ENCODE measurements around the gene PI4KA. TPM values are rescaled to one million over a fixed set of nuclear protein-coding genes. Genes with fewer than 3 reads are reported as not detected.

Gene PI4KA
- total RNA-seq, 5 donors from 2014 or later (not counting 1 experiment from before 2014, with no cell fraction given), result 135 to 187 (median 143) TPM

DNA sequence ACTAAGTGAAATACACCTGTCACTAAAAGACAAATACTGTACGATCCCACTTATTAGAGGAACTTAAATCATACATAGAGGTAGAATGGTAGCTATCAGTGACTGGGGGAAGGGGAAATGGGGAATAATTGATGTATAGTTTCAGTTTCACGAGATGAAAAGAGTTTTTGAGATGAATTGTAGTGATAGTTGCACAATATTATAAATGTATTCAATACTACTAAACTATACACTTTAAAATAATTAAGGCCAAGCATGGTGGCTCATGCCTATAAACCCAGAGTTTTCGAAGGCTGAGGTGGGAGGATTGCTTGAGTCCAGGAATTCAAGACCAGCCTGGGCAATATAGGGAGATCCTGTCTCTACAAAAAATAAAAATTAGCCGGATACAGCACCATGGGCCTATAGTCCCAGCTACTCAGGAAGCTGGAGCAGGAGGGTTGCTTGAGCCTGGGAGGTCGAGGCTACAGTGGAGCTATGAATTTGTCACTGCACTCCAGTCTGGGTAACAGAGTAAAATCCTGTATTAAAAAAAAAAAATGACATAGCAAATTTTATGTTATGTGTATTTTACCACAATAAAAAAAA is 44.3 kb downstream of the PI4KA start:
- H3K27me3 ChIP-seq (replicated peaks in 1 of 2; ENCODE audit: control insufficient read depth in 2 of 2, extremely low read depth in 1 of 2, insufficient read depth in 2 of 2, low read length in 1 of 2), result no peaks in the 10 kb centered on the region
- POLR2A ChIA-PET, result no interaction called here
- no peaks in the 10 kb centered on the region for H3K9me3 ChIP-seq
- peaks cover 63% of the 10 kb centered on the region for H3K36me3 Mint-ChIP-seq
- no peaks in the 10 kb centered on the region for H3K27me3 Mint-ChIP-seq
- CTCF ChIA-PET, result no interaction called here
- H3K4me1 Mint-ChIP-seq, result peaks cover 8 to 13% (median 9%) of the 10 kb centered on the region in 3 donors
- no CpG with 5 or more reads among the region's 5 CpGs for WGBS (ENCODE audit: insufficient coverage)
- peaks cover 11 to 77% of the 10 kb centered on the region in 2 donors for H3K36me3 ChIP-seq (ENCODE audit: control insufficient read depth in 2 of 2, extremely low read depth in 1 of 2, insufficient read depth in 1 of 2, low read length in 1 of 2)
- no peak for DNase-seq
- ATAC-seq (replicated peaks in 1 of 4), result no peak
- H3K4me1 ChIP-seq (ENCODE audit: control insufficient read depth in 1 of 2, extremely low read depth in 1 of 2, insufficient read depth in 2 of 2, low read length in 2 of 2), result peaks cover 5 to 6% of the 10 kb centered on the region in 2 experiments
- no peak overlapping the region for H3K4me3 ChIP-seq (ENCODE audit: control insufficient read depth in 1 of 2, extremely low read depth in 1 of 2, low read length in 1 of 2)
- H3K27ac Mint-ChIP-seq, result no peak overlapping the region
- H3K4me3 Mint-ChIP-seq, result no peak overlapping the region
- H3K27ac ChIP-seq (ENCODE audit: low read length), result no peak overlapping the region
- H3K9me3 Mint-ChIP-seq, result no peaks in the 10 kb centered on the region

DNA sequence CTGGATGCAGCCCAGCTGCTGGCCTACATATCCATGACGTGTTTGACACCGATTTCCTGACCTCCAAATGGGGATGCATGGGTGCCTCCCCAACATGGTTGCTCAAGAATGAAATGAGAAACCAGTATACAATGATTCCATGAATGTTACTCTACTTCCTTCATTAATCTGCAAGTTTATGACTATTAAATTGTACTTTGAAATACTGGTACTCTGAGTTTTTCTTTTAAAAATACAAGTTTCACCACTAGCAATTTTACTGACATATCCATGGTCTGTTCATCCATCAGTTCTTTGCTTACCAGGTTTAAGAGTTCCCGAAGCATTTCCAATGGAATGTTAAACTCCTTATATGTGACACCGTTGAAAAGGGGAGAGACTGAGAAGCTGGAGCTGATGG is 45.6 kb downstream of the PI4KA start:
- ChIA-PET POLR2A (interaction anchor here in 1 of 2 donors (0.5 kb wide), 1 partner anchor 9 kb away, joined by 3 read pairs; no protein-coding TSS in a partner anchor), CTCF (no interaction called here)
- Mint-ChIP-seq H3K36me3 (peaks cover 59% of the 10 kb centered on the region), H3K4me3 (no peak overlapping the region), H3K9me3 (no peaks in the 10 kb centered on the region), H3K27me3 (no peaks in the 10 kb centered on the region), H3K4me1 (peaks cover 8 to 13% (median 12%) of the 10 kb centered on the region in 3 donors), H3K27ac (no peak overlapping the region)
- Histone ChIP-seq H3K36me3 (ENCODE audit: control insufficient read depth in 2 of 2, extremely low read depth in 1 of 2, insufficient read depth in 1 of 2, low read length in 1 of 2) (peaks cover 11 to 74% of the 10 kb centered on the region in 2 donors), H3K4me3 (ENCODE audit: control insufficient read depth in 1 of 2, extremely low read depth in 1 of 2, low read length in 1 of 2) (no peak overlapping the region), H3K9me3 (no peaks in the 10 kb centered on the region), H3K27ac (ENCODE audit: low read length) (no peak overlapping the region), H3K4me1 (ENCODE audit: control insufficient read depth in 1 of 2, extremely low read depth in 1 of 2, insufficient read depth in 2 of 2, low read length in 2 of 2) (peaks cover 5 to 6% of the 10 kb centered on the region in 2 experiments), H3K27me3 (replicated peaks in 1 of 2; ENCODE audit: control insufficient read depth in 2 of 2, extremely low read depth in 1 of 2, insufficient read depth in 2 of 2, low read length in 1 of 2) (no peaks in the 10 kb centered on the region)
- no peak for DNase-seq
- no peak for ATAC-seq (replicated peaks in 1 of 4)
- 100% methylated on average over 2 of the region's 4 CpGs for WGBS (ENCODE audit: insufficient coverage)

DNA sequence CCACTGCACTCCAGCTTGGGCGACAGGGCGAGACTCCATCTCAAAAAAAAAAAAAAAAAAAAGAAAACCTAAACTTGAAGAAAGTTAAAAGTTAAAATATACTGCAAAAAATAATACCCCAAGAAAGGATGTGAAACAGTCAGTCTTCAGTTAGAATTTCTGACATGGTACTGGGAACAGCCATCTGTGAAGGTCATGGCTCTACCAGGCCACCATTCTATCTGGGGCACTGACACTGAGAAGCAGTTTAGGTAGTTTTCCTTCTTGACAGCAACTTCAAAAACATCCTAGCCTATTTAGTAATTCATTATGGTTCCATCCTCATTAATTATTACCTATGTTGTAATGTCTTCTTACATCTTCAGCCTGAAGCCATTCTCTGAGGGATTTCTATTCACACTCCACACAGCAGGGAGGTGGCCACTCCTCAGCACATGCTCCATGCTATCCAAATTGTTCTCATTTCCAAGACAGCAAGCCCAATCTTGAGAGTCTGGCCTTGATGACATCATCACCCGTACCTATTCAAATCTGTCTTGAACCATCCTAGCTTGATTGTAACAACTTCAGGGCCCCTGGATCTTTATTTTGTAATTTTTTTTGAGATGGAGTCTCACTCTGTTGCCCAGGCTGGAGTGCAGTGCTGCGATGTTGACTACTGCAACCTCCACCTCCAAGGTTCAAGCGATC is 46.5 kb downstream of the PI4KA start:
- peaks cover 13 to 73% of the 10 kb centered on the region in 2 donors for H3K36me3 ChIP-seq (ENCODE audit: control insufficient read depth in 2 of 2, extremely low read depth in 1 of 2, insufficient read depth in 1 of 2, low read length in 1 of 2)
- Mint-ChIP-seq H3K9me3 (no peaks in the 10 kb centered on the region), H3K27me3 (no peaks in the 10 kb centered on the region), H3K4me3 (no peak overlapping the region), H3K27ac (peak overlapping the region in 1 of 2 donors; percentile 94), H3K36me3 (peaks cover 63% of the 10 kb centered on the region), H3K4me1 (peaks cover 8 to 13% (median 12%) of the 10 kb centered on the region in 3 donors)
- CTCF ChIA-PET, result no interaction called here
- no peak overlapping the region for H3K27ac ChIP-seq (ENCODE audit: low read length)
- H3K4me3 ChIP-seq (ENCODE audit: control insufficient read depth in 1 of 2, extremely low read depth in 1 of 2, low read length in 1 of 2), result no peak overlapping the region
- no peak for DNase-seq
- peaks cover 5 to 6% of the 10 kb centered on the region in 2 experiments for H3K4me1 ChIP-seq (ENCODE audit: control insufficient read depth in 1 of 2, extremely low read depth in 1 of 2, insufficient read depth in 2 of 2, low read length in 2 of 2)
- no peaks in the 10 kb centered on the region for H3K27me3 ChIP-seq (replicated peaks in 1 of 2; ENCODE audit: control insufficient read depth in 2 of 2, extremely low read depth in 1 of 2, insufficient read depth in 2 of 2, low read length in 1 of 2)
- H3K9me3 ChIP-seq, result no peaks in the 10 kb centered on the region
- no peak for ATAC-seq (replicated peaks in 1 of 4)
- no CpG with 5 or more reads among the region's 5 CpGs for WGBS (ENCODE audit: insufficient coverage)
- POLR2A ChIA-PET, result interaction anchor here in 1 of 2 donors (0.5 kb wide), 1 partner anchor 10 kb away, joined by 3 read pairs; no protein-coding TSS in a partner anchor

DNA sequence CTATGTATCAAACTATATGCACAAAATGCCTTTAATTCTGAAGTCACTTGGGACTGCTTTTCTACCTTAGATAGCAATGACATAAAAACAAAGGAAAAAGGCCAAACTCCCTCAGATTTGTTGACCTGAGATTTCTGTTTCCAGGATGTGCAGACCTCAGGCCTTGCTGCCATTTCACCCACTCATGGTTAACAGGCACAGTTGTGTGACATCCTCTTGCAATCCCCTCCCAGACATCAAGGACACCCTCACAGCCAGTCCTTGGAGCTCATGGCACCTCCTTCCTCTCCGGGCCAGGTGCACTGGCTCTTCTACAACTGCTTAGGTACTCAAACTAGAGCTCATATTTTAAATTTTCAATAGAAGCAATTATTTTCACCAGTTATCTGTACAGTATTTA is 47.4 kb downstream of the PI4KA start:
- no peaks in the 10 kb centered on the region for H3K27me3 Mint-ChIP-seq
- Histone ChIP-seq H3K36me3 (ENCODE audit: control insufficient read depth in 2 of 2, extremely low read depth in 1 of 2, insufficient read depth in 1 of 2, low read length in 1 of 2) (peaks cover 12 to 73% of the 10 kb centered on the region in 2 donors), H3K4me1 (ENCODE audit: control insufficient read depth in 1 of 2, extremely low read depth in 1 of 2, insufficient read depth in 2 of 2, low read length in 2 of 2) (peaks cover 5 to 6% of the 10 kb centered on the region in 2 experiments), H3K9me3 (no peaks in the 10 kb centered on the region), H3K4me3 (ENCODE audit: control insufficient read depth in 1 of 2, extremely low read depth in 1 of 2, low read length in 1 of 2) (no peak overlapping the region), H3K27me3 (replicated peaks in 1 of 2; ENCODE audit: control insufficient read depth in 2 of 2, extremely low read depth in 1 of 2, insufficient read depth in 2 of 2, low read length in 1 of 2) (no peaks in the 10 kb centered on the region), H3K27ac (ENCODE audit: low read length) (no peak overlapping the region)
- peak overlapping the region; percentile 47 to 94 for H3K27ac Mint-ChIP-seq
- WGBS (ENCODE audit: insufficient coverage), result no CpG with 5 or more reads among the region's 1 CpG
- CTCF ChIA-PET, result interaction anchor here in 1 of 2 donors (0.6 to 1.4 kb wide), 3 partner anchors 23 to 112 kb away, joined by 3 to 5 read pairs (median 5); no protein-coding TSS in a partner anchor
- H3K9me3 Mint-ChIP-seq, result no peaks in the 10 kb centered on the region
- peaks cover 8 to 13% (median 12%) of the 10 kb centered on the region in 3 donors for H3K4me1 Mint-ChIP-seq
- H3K4me3 Mint-ChIP-seq, result no peak overlapping the region
- ATAC-seq (replicated peaks in 1 of 4), result no peak
- POLR2A ChIA-PET, result no interaction called here
- peaks cover 57% of the 10 kb centered on the region for H3K36me3 Mint-ChIP-seq
- no peak for DNase-seq

DNA sequence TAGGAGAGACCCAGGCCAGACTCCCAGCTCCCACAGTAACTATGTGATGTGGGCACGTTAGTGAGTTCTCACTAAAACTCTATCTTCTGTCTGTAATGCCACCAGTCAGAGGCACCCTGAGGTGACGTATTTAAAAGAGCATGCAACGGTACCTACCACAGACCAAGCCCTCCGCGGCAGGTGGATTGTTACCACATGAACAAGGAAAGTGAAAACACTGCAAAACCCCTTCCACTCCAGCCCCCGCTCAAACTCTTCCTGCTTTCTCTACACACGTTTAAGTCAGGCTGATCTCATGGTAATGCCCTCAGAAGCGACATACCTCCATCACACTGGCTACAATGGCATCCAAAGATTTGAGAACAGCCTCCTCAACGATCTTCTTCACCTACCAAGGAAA is 48.0 kb downstream of the PI4KA start:
- H3K4me1 Mint-ChIP-seq, result peaks cover 8 to 13% (median 12%) of the 10 kb centered on the region in 3 donors
- H3K4me3 ChIP-seq (ENCODE audit: control insufficient read depth in 1 of 2, extremely low read depth in 1 of 2, low read length in 1 of 2), result no peak overlapping the region
- peaks cover 5 to 6% of the 10 kb centered on the region in 2 experiments for H3K4me1 ChIP-seq (ENCODE audit: control insufficient read depth in 1 of 2, extremely low read depth in 1 of 2, insufficient read depth in 2 of 2, low read length in 2 of 2)
- H3K27ac Mint-ChIP-seq, result peak overlapping the region; percentile 47 to 94
- H3K9me3 ChIP-seq, result no peaks in the 10 kb centered on the region
- CTCF ChIA-PET, result interaction anchor here in 1 of 2 donors (0.7 to 1.4 kb wide), 3 partner anchors 23 to 402 kb away, joined by 3 to 5 read pairs (median 5); no protein-coding TSS in a partner anchor
- POLR2A ChIA-PET, result no interaction called here
- no peak overlapping the region for H3K27ac ChIP-seq (ENCODE audit: low read length)
- H3K27me3 ChIP-seq (replicated peaks in 1 of 2; ENCODE audit: control insufficient read depth in 2 of 2, extremely low read depth in 1 of 2, insufficient read depth in 2 of 2, low read length in 1 of 2), result no peaks in the 10 kb centered on the region
- ATAC-seq (replicated peaks in 1 of 4) (peak; percentile 68 to 96 (median 80)), DNase-seq (peak in 33 of 35 experiments; percentile 3 to 76 (median 47))
- H3K27me3 Mint-ChIP-seq, result no peaks in the 10 kb centered on the region
- no peak overlapping the region for H3K4me3 Mint-ChIP-seq
- WGBS (ENCODE audit: insufficient coverage), result 55% methylated on average over 8 of the region's 9 CpGs
- peaks cover 61% of the 10 kb centered on the region for H3K36me3 Mint-ChIP-seq
- no peaks in the 10 kb centered on the region for H3K9me3 Mint-ChIP-seq
- H3K36me3 ChIP-seq (ENCODE audit: control insufficient read depth in 2 of 2, extremely low read depth in 1 of 2, insufficient read depth in 1 of 2, low read length in 1 of 2), result peaks cover 10 to 74% of the 10 kb centered on the region in 2 donors

DNA sequence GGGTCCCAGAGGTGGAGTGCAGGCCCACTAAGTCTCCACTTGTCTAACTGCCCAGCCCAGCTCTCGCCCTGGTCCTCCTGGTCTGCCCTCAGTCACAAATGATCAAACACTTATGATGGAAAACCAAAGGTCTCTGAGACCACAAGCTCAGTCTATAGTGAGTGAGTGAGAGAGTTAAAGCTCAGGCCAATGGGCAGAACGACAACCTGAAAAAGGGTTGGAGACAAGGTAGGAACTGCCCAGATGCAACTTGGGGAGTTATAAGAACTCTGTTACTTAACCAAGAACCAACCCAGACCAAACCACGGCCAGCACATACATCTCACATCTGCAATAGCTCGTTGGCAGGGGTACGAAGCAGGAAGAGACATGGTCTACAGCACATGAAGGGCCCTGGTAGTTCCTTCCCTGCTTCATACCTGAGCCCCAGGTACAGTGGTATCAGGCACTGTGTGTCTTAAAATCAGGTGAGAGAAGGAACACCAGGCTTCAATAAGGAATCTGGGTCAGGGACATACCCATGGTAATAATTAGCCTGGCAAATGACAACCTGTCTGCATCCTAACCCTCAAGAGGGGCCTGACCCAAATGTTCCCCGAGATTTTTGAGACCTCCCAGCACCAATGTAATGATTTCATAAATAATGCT is 48.9 kb downstream of the PI4KA start:
- ChIA-PET CTCF (no interaction called here), POLR2A (no interaction called here)
- no peaks in the 10 kb centered on the region for H3K9me3 ChIP-seq
- no peaks in the 10 kb centered on the region for H3K9me3 Mint-ChIP-seq
- ATAC-seq (replicated peaks in 1 of 4), result no peak
- peaks cover 65% of the 10 kb centered on the region for H3K36me3 Mint-ChIP-seq
- no peak for DNase-seq
- peak overlapping the region in 1 of 2 donors; percentile 94 for H3K27ac Mint-ChIP-seq
- H3K27ac ChIP-seq (ENCODE audit: low read length), result no peak overlapping the region
- H3K4me1 Mint-ChIP-seq, result peaks cover 8 to 13% (median 12%) of the 10 kb centered on the region in 3 donors
- H3K27me3 Mint-ChIP-seq, result no peaks in the 10 kb centered on the region
- H3K36me3 ChIP-seq (ENCODE audit: control insufficient read depth in 2 of 2, extremely low read depth in 1 of 2, insufficient read depth in 1 of 2, low read length in 1 of 2), result peaks cover 13 to 82% of the 10 kb centered on the region in 2 donors
- 100% methylated on average over 1 of the region's 6 CpGs for WGBS (ENCODE audit: insufficient coverage)
- H3K4me3 Mint-ChIP-seq, result no peak overlapping the region
- no peaks in the 10 kb centered on the region for H3K27me3 ChIP-seq (replicated peaks in 1 of 2; ENCODE audit: control insufficient read depth in 2 of 2, extremely low read depth in 1 of 2, insufficient read depth in 2 of 2, low read length in 1 of 2)
- H3K4me1 ChIP-seq (ENCODE audit: control insufficient read depth in 1 of 2, extremely low read depth in 1 of 2, insufficient read depth in 2 of 2, low read length in 2 of 2), result peaks cover 5 to 6% of the 10 kb centered on the region in 2 experiments
- no peak overlapping the region for H3K4me3 ChIP-seq (ENCODE audit: control insufficient read depth in 1 of 2, extremely low read depth in 1 of 2, low read length in 1 of 2)
